GM23338 (cell line): ENCODE measurements around the gene PELI3.

ENCODE experiments used
- EZH2 ChIP-seq: fragments of 200-600 bp; sonication (generic); IDR thresholded peaks from one replicate; pipeline ENCODE4 v1.8.0; 2017; ENCODE audit warnings: antibody characterized with exemption, mild to moderate bottlenecking, low read depth; ENCODE audit not compliant: unreplicated experiment
- TF ChIP-seq, protein P1 (sequence below): fragments of 250-450 bp; sonication (Bioruptor Pico); IDR thresholded peaks from 2 replicates; pipeline ENCODE4 v1.5.0; 2020; ENCODE audit warnings: mild to moderate bottlenecking, moderate library complexity
- TF ChIP-seq, protein P2 (sequence below), 2 experiments: fragments of 200-600 bp in 1 of 2; sonication (generic) in 1 of 2; conservative IDR thresholded peaks; 2 replicates each; pipeline versions ENCODE4 v1.5.1 to v1.6.1; 2016 to 2017; ENCODE audit warnings: antibody characterized with exemption in 2 of 2, low read depth in 2 of 2, mild to moderate bottlenecking in 2 of 2, moderate library complexity in 1 of 2

DNA sequence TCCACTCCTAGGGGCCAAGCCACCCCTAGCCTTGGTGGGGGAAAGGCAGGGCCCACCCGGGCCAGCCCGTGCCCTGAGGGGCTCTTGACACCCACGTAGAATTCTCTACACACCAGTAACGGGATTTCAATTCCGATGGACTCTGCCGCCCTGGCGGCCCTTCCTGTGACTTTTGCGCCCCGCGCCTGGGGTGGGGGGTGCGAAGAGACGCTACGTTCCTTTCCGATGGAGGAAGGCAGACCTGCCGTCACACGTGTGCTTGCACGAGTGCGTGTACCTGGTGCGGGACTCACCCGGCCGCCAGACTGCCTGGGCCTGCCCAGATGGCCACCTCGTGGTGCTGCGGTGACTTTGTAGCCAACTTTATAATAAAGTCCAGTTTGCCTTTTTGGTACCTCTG lies 40.4 kb upstream of the PELI3 start:
- TF ChIP-seq, protein P1, sequence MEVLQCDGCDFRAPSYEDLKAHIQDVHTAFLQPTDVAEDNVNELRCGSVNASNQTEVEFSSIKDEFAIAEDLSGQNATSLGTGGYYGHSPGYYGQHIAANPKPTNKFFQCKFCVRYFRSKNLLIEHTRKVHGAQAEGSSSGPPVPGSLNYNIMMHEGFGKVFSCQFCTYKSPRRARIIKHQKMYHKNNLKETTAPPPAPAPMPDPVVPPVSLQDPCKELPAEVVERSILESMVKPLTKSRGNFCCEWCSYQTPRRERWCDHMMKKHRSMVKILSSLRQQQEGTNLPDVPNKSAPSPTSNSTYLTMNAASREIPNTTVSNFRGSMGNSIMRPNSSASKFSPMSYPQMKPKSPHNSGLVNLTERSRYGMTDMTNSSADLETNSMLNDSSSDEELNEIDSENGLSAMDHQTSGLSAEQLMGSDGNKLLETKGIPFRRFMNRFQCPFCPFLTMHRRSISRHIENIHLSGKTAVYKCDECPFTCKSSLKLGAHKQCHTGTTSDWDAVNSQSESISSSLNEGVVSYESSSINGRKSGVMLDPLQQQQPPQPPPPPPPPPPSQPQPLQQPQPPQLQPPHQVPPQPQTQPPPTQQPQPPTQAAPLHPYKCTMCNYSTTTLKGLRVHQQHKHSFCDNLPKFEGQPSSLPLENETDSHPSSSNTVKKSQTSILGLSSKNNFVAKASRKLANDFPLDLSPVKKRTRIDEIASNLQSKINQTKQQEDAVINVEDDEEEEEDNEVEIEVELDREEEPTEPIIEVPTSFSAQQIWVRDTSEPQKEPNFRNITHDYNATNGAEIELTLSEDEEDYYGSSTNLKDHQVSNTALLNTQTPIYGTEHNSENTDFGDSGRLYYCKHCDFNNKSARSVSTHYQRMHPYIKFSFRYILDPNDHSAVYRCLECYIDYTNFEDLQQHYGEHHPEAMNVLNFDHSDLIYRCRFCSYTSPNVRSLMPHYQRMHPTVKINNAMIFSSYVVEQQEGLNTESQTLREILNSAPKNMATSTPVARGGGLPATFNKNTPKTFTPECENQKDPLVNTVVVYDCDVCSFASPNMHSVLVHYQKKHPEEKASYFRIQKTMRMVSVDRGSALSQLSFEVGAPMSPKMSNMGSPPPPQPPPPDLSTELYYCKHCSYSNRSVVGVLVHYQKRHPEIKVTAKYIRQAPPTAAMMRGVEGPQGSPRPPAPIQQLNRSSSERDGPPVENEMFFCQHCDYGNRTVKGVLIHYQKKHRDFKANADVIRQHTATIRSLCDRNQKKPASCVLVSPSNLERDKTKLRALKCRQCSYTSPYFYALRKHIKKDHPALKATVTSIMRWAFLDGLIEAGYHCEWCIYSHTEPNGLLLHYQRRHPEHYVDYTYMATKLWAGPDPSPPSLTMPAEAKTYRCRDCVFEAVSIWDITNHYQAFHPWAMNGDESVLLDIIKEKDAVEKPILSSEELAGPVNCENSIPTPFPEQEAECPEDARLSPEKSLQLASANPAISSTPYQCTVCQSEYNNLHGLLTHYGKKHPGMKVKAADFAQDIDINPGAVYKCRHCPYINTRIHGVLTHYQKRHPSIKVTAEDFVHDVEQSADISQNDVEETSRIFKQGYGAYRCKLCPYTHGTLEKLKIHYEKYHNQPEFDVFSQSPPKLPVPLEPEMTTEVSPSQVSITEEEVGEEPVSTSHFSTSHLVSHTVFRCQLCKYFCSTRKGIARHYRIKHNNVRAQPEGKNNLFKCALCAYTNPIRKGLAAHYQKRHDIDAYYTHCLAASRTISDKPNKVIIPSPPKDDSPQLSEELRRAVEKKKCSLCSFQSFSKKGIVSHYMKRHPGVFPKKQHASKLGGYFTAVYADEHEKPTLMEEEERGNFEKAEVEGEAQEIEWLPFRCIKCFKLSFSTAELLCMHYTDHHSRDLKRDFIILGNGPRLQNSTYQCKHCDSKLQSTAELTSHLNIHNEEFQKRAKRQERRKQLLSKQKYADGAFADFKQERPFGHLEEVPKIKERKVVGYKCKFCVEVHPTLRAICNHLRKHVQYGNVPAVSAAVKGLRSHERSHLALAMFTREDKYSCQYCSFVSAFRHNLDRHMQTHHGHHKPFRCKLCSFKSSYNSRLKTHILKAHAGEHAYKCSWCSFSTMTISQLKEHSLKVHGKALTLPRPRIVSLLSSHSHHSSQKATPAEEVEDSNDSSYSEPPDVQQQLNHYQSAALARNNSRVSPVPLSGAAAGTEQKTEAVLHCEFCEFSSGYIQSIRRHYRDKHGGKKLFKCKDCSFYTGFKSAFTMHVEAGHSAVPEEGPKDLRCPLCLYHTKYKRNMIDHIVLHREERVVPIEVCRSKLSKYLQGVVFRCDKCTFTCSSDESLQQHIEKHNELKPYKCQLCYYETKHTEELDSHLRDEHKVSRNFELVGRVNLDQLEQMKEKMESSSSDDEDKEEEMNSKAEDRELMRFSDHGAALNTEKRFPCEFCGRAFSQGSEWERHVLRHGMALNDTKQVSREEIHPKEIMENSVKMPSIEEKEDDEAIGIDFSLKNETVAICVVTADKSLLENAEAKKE (CRISPR knock-in tag): no peak
- TF ChIP-seq, protein P2, sequence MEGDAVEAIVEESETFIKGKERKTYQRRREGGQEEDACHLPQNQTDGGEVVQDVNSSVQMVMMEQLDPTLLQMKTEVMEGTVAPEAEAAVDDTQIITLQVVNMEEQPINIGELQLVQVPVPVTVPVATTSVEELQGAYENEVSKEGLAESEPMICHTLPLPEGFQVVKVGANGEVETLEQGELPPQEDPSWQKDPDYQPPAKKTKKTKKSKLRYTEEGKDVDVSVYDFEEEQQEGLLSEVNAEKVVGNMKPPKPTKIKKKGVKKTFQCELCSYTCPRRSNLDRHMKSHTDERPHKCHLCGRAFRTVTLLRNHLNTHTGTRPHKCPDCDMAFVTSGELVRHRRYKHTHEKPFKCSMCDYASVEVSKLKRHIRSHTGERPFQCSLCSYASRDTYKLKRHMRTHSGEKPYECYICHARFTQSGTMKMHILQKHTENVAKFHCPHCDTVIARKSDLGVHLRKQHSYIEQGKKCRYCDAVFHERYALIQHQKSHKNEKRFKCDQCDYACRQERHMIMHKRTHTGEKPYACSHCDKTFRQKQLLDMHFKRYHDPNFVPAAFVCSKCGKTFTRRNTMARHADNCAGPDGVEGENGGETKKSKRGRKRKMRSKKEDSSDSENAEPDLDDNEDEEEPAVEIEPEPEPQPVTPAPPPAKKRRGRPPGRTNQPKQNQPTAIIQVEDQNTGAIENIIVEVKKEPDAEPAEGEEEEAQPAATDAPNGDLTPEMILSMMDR (conservative IDR thresholded peaks at IDR 0.05; ENCODE audit: low read depth in 2 of 2): no peak
- no peak for TF ChIP-seq EZH2
